Activated naive CD8-positive, alpha-beta T cell treated with anti-CD3 and anti-CD28 coated beads, Interleukin-2, amount 50 U/mL, for 24 hours (primary cell): Measurements from ENCODE around the gene SIK3.

Experiments
- ATAC-seq: fragments of 150-1000 bp; cut with Tn5 transposase; one replicate; pipeline ENCODE4 v1.10.0; 2021
- DNase-seq: peaks from one replicate; pipeline ENCODE4 v3.0.0; 2021
- H3K27ac Mint-ChIP-seq: one replicate; pipeline ENCODE4 v1.8.0; 2021; ENCODE audit warnings: mild to moderate bottlenecking, mixed read lengths
- H3K27me3 Mint-ChIP-seq: one replicate; pipeline ENCODE4 v1.8.0; 2021; ENCODE audit warnings: mixed read lengths
- H3K36me3 Mint-ChIP-seq: one replicate; pipeline ENCODE4 v1.8.0; 2021; ENCODE audit warnings: low read depth, mixed read lengths
- H3K4me1 Mint-ChIP-seq: one replicate; pipeline ENCODE4 v1.8.0; 2021; ENCODE audit warnings: mixed read lengths
- H3K4me3 Mint-ChIP-seq: one replicate; pipeline ENCODE4 v1.8.0; 2021; ENCODE audit warnings: mild to moderate bottlenecking, moderate library complexity, mixed read lengths
- H3K9me3 Mint-ChIP-seq: one replicate; pipeline ENCODE4 v1.8.0; 2021; ENCODE audit warnings: mixed read lengths

Gene SIK3

GRCh38 chr11:116832350-116833290, 265.6 kb downstream of the SIK3 start:
- Mint-ChIP-seq H3K4me1 (peaks cover 13% of the 10 kb centered on the region), H3K36me3 (no peaks in the 10 kb centered on the region), H3K27me3 (peaks cover 5% of the 10 kb centered on the region), H3K9me3 (no peaks in the 10 kb centered on the region), H3K4me3 (no peak overlapping the region), H3K27ac (no peak overlapping the region)
- DNase-seq = no peak
- ATAC-seq = no peak

GRCh38 chr11:116831790-116832349, 266.4 kb downstream of the SIK3 start:
- H3K9me3 Mint-ChIP-seq = no peaks in the 10 kb centered on the region
- no peak overlapping the region for H3K4me3 Mint-ChIP-seq
- DNase-seq = no peak
- H3K27ac Mint-ChIP-seq = no peak overlapping the region
- peaks cover 5% of the 10 kb centered on the region for H3K27me3 Mint-ChIP-seq
- ATAC-seq = no peak
- no peaks in the 10 kb centered on the region for H3K36me3 Mint-ChIP-seq
- H3K4me1 Mint-ChIP-seq = peaks cover 13% of the 10 kb centered on the region

- Mint-ChIP-seq H3K4me1 (peaks cover 4% of the 10 kb centered on the region), H3K27me3 (peaks cover 5% of the 10 kb centered on the region), H3K9me3 (no peaks in the 10 kb centered on the region), H3K27ac (no peak overlapping the region), H3K36me3 (no peaks in the 10 kb centered on the region), H3K4me3 (no peak overlapping the region)
- ATAC-seq (no peak), DNase-seq (no peak)
Observed at GRCh38 chr11:116830184-116830912, 267.9 kb downstream of the SIK3 start.

- no peak within 1 kb of the TSS for H3K27ac Mint-ChIP-seq
Observed at GRCh38 chr11:116829525-116830183, 268.6 kb downstream of the SIK3 start, which contains the start of gene APOC3. Gene APOC3 (plus strand): TSS chr11:116829907. CDS start chr11:116830583, 676 bp downstream.

GRCh38 chr11:116828632-116829524, 269.4 kb downstream of the SIK3 start:
- H3K36me3 Mint-ChIP-seq = no peaks in the 10 kb centered on the region
- DNase-seq (no peak), ATAC-seq (no peak)
- H3K27ac Mint-ChIP-seq = no peak overlapping the region
- no peaks in the 10 kb centered on the region for H3K27me3 Mint-ChIP-seq
- H3K4me3 Mint-ChIP-seq = no peak overlapping the region
- no peaks in the 10 kb centered on the region for H3K9me3 Mint-ChIP-seq
- H3K4me1 Mint-ChIP-seq = no peaks in the 10 kb centered on the region

More at GRCh38 chr11:116829525-116830183, 268.6 kb downstream of the SIK3 start, which contains the start of gene APOC3:
- peaks cover under 1% of the 10 kb centered on the region for H3K4me1 Mint-ChIP-seq
- H3K4me3 Mint-ChIP-seq = no peak within 1 kb of the TSS
- H3K36me3 Mint-ChIP-seq = no peaks in the 10 kb centered on the region
- H3K27me3 Mint-ChIP-seq = peaks cover 3% of the 10 kb centered on the region
- no peak for DNase-seq
- no peaks in the 10 kb centered on the region for H3K9me3 Mint-ChIP-seq
- no peak for ATAC-seq

- no peaks in the 10 kb centered on the region for H3K9me3 Mint-ChIP-seq
- H3K4me3 Mint-ChIP-seq = no peak overlapping the region
- no peak overlapping the region for H3K27ac Mint-ChIP-seq
- no peaks in the 10 kb centered on the region for H3K36me3 Mint-ChIP-seq
- DNase-seq (no peak), ATAC-seq (no peak)
- no peaks in the 10 kb centered on the region for H3K27me3 Mint-ChIP-seq
- H3K4me1 Mint-ChIP-seq = no peaks in the 10 kb centered on the region
Observed at GRCh38 chr11:116827461-116827860, 270.8 kb downstream of the SIK3 start.

- no peaks in the 10 kb centered on the region for H3K9me3 Mint-ChIP-seq
- no peaks in the 10 kb centered on the region for H3K4me1 Mint-ChIP-seq
- H3K36me3 Mint-ChIP-seq = no peaks in the 10 kb centered on the region
- H3K4me3 Mint-ChIP-seq = no peak overlapping the region
- no peaks in the 10 kb centered on the region for H3K27me3 Mint-ChIP-seq
- H3K27ac Mint-ChIP-seq = no peak overlapping the region
- ATAC-seq (no peak), DNase-seq (no peak)
Observed at GRCh38 chr11:116826751-116827431, 271.3 kb downstream of the SIK3 start.

GRCh38 chr11:116825854-116826750, 272.1 kb downstream of the SIK3 start:
- no peaks in the 10 kb centered on the region for H3K9me3 Mint-ChIP-seq
- H3K27me3 Mint-ChIP-seq = no peaks in the 10 kb centered on the region
- no peak overlapping the region for H3K4me3 Mint-ChIP-seq
- H3K36me3 Mint-ChIP-seq = no peaks in the 10 kb centered on the region
- no peaks in the 10 kb centered on the region for H3K4me1 Mint-ChIP-seq
- H3K27ac Mint-ChIP-seq = no peak overlapping the region
- no peak for DNase-seq
- no peak for ATAC-seq

- Mint-ChIP-seq H3K9me3 (no peaks in the 10 kb centered on the region), H3K36me3 (no peaks in the 10 kb centered on the region), H3K4me3 (no peak overlapping the region), H3K27me3 (no peaks in the 10 kb centered on the region), H3K27ac (no peak overlapping the region), H3K4me1 (no peaks in the 10 kb centered on the region)
- ATAC-seq (no peak), DNase-seq (no peak)
Observed at GRCh38 chr11:116825434-116825833, 272.8 kb downstream of the SIK3 start.

GRCh38 chr11:116823031-116823843, 275.0 kb downstream of the SIK3 start, which contains the start of gene APOA4:
Gene APOA4 (minus strand): TSS chr11:116823304. CDS start chr11:116823191, 113 bp downstream.
- Mint-ChIP-seq H3K4me3 (no peak within 1 kb of the TSS), H3K4me1 (no peaks in the 10 kb centered on the region), H3K9me3 (no peaks in the 10 kb centered on the region), H3K27ac (no peak within 1 kb of the TSS), H3K36me3 (no peaks in the 10 kb centered on the region), H3K27me3 (no peaks in the 10 kb centered on the region)
- DNase-seq (no peak), ATAC-seq (no peak)

- no peak overlapping the region for H3K4me3 Mint-ChIP-seq
- no peak for ATAC-seq
- H3K4me1 Mint-ChIP-seq = no peaks in the 10 kb centered on the region
- H3K36me3 Mint-ChIP-seq = no peaks in the 10 kb centered on the region
- no peak overlapping the region for H3K27ac Mint-ChIP-seq
- no peaks in the 10 kb centered on the region for H3K27me3 Mint-ChIP-seq
- no peaks in the 10 kb centered on the region for H3K9me3 Mint-ChIP-seq
- DNase-seq = no peak
Observed at GRCh38 chr11:116822575-116822974, 275.7 kb downstream of the SIK3 start.
